Naive thymus-derived CD8-positive, alpha-beta T cell (primary cell): ENCODE results near the gene CTXN1. TPM values are rescaled to one million over a fixed set of nuclear protein-coding genes. Genes with fewer than 3 reads are reported as not detected.
A peak's percentile ranks its signal among the peaks of the same experiment; 100 is the strongest.

Experiments used
- ATAC-seq, 2 donors: fragments of 150-1000 bp; cut with Tn5 transposase in 1 of 2; sonication (Bioruptor Pico), chemical (Tn5 transposase) in 1 of 2; 1 replicate in 1 of 2; 2 replicates in 1 of 2; pipeline ENCODE4 v1.10.0; 2021; ENCODE audit warnings: mild to moderate bottlenecking in 2 of 2, moderate library complexity in 2 of 2
- POLR2A ChIA-PET: fragments of 350-600 bp; sonication (Branson Sonifier 250); formaldehyde crosslinking; loops from one replicate; lab custom pipeline; 2021; ENCODE audit warnings: antibody characterized with exemption; lab: Charles Lee
- DNase-seq, 10 donors: peaks; one replicate each; pipeline versions ENCODE4 v3.0.0 to v3.0.0-alpha.2; 2020 to 2022
- H3K27ac Mint-ChIP-seq, 10 donors: one replicate each; pipeline ENCODE4 v1.8.0; 2020 to 2022; ENCODE audit warnings: mild to moderate bottlenecking in 10 of 10, mixed read lengths in 10 of 10, moderate library complexity in 4 of 10, inconsistent platforms in 1 of 10
- H3K27me3 Mint-ChIP-seq, 5 donors: one replicate each; pipeline ENCODE4 v1.8.0; 2021 to 2022; ENCODE audit warnings: mixed read lengths in 5 of 5
- H3K36me3 Mint-ChIP-seq, 3 donors: one replicate each; pipeline ENCODE4 v1.8.0; 2020 to 2022; ENCODE audit warnings: mixed read lengths in 3 of 3, mild to moderate bottlenecking in 2 of 3, inconsistent platforms in 1 of 3
- H3K4me1 Mint-ChIP-seq, 4 donors: one replicate each; pipeline ENCODE4 v1.8.0; 2021 to 2022; ENCODE audit warnings: mixed read lengths in 4 of 4
- H3K4me3 Mint-ChIP-seq, 10 donors: one replicate each; pipeline ENCODE4 v1.8.0; 2020 to 2022; ENCODE audit warnings: mild to moderate bottlenecking in 10 of 10, mixed read lengths in 10 of 10, moderate library complexity in 6 of 10, inconsistent platforms in 1 of 10
- H3K9me3 Mint-ChIP-seq, 9 donors: one replicate each; pipeline ENCODE4 v1.8.0; 2020 to 2022; ENCODE audit warnings: mixed read lengths in 9 of 9, mild to moderate bottlenecking in 3 of 9, inconsistent platforms in 1 of 9, moderate library complexity in 1 of 9
- polyA plus RNA-seq, 3 donors: library from polyadenylated mRNA; unstranded; fragments of 300-500 nt; fragmentation: Illumina TruSeq; gene quantifications; one replicate each; pipeline ENCODE4 v1.2.3, GENCODE V29; 2021
- total RNA-seq, 8 experiments: library from RNA in 2 of 8; stranded (reverse) in 2 of 8; gene quantifications; one replicate each; pipeline ENCODE4 v1.2.3 and lab custom pipeline; 2021 to 2026

Gene CTXN1
- total and polyA plus RNA-seq, 5 experiments from 2014 or later = not detected

DNA sequence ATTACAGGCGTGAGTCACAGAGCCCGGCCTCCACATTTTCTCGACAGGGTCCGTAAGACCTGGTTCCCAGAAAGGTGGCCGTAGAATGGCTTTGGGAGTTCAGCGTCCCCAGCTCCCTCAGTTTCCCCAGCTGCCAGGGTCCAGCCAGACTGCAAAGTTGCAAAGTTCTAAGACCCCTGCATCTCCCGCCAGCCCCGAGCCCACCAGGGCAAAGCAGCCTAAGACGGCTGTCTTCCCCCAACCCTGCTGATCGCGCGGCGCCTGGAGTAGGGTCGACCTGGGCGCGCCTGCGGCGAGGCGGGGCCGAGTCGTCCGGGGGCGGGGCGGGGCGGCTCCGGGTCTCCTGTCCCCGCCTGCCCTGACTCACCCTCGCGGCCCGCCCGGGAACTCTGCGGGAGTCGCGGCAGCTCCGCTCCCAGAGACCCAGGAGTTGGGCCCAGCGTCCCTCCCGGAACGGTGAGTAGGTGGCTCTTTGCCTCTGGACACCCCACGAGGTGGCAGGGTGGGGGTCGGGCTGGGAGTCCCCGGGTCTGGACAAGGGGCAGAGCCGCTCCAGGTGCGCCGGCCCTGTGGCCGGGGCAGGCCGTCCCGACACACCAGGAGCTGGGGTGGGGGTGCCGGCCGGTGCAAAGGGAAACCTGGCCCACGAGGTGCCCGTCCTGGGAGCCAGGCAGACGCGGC is 37.6 kb downstream of the CTXN1 start, which contains the start of gene LRRC8E:
TSS of gene LRRC8E (plus strand) at position 366 of the 681 bp plus-strand sequence. CDS start 7,094 bp downstream, outside the sequence.
- POLR2A ChIA-PET = interaction anchor here (0.7 kb wide), 1 partner anchor 261 kb away, joined by 4 read pairs; the partner anchor contains the start of gene FBN3
- Mint-ChIP-seq H3K4me1 (peaks cover 0 to 5% (median 4%) of the 10 kb centered on the region in 4 donors), H3K4me3 (no peak within 1 kb of the TSS), H3K9me3 (no peaks in the 10 kb centered on the region), H3K27me3 (peaks cover 0 to 34% (median 8%) of the 10 kb centered on the region in 5 donors), H3K36me3 (no peaks in the 10 kb centered on the region), H3K27ac (no peak within 1 kb of the TSS)
- no peak for DNase-seq
- peak; percentile 75 to 85 for ATAC-seq

GRCh38 chr19:7887408-7888144 is 38.4 kb downstream of the CTXN1 start:
- no peak for DNase-seq
- peaks cover 0 to 33% (median 8%) of the 10 kb centered on the region in 5 donors for H3K27me3 Mint-ChIP-seq
- no peak overlapping the region for H3K27ac Mint-ChIP-seq
- H3K36me3 Mint-ChIP-seq = no peaks in the 10 kb centered on the region
- POLR2A ChIA-PET = interaction anchor here (0.7 kb wide), 1 partner anchor 262 kb away, joined by 4 read pairs; the partner anchor contains the start of gene FBN3
- no peak for ATAC-seq
- peaks cover 0 to 5% (median 4%) of the 10 kb centered on the region in 4 donors for H3K4me1 Mint-ChIP-seq
- H3K9me3 Mint-ChIP-seq = no peaks in the 10 kb centered on the region
- no peak overlapping the region for H3K4me3 Mint-ChIP-seq

DNA sequence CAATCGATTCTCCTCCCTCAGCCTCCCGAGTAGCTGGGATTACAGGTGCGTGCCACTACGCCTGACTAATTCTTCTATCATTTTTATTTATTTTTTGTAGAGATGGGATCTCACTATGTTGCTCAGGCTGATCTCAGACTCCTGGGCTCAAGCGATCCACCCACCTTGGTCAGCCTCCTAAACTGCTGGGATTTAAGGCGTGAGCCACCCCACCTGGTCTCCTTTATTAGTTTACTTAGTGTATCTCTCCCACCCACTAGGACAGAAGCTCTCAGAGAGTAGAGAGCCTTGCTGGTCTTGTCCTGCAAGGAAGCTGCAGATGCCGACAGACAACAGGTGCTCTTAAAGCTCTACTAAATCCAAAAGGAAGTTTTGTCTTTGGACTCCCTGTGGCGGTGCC is 40.1 kb downstream of the CTXN1 start:
- Mint-ChIP-seq H3K27me3 (peaks cover 0 to 24% (median 4%) of the 10 kb centered on the region in 5 donors), H3K4me1 (peaks cover 0 to 5% (median 4%) of the 10 kb centered on the region in 4 donors), H3K4me3 (no peak overlapping the region), H3K27ac (no peak overlapping the region), H3K36me3 (no peaks in the 10 kb centered on the region), H3K9me3 (no peaks in the 10 kb centered on the region)
- DNase-seq (no peak), ATAC-seq (no peak)
- POLR2A ChIA-PET = no interaction called here

DNA sequence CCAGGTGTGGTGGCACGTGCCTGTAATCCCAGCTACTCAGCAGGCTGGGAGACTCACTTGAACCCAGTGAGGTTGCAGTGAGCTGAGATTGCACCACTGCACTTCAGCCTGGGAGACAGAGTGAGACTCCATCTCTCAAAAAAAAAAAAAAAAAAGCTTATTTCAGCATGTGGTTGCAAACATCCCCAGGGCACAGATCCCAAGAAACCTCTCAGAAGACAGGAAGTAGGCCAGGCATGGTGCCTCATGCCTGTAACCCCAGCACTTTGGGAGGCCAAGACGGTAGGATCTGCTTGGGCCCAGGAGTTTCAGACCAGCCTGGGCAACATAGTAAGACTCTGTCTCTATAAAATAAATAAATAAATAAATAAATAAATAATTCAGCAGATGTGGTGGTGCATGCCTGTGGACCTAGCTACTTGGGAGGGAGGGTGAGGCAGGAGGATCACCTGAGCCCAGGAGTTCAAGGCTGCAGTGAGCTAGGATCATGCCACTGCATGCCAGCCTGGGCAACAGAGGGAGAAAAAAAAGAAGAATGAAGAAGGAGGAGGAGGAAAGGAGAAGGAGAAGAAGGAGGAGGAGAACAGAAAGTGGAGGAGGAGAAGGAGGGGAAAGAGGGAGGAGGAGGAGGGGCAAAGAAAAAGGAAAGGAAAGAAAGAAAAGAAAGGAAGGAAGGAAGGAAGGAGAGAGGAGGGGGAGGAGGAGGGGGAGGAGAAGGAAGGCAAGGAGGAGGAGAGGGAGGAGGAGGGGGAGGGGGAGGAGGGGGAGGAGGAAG is 42.0 kb downstream of the CTXN1 start:
- Mint-ChIP-seq H3K4me1 (peaks cover 0 to 5% (median 4%) of the 10 kb centered on the region in 4 donors), H3K27ac (peak overlapping the region in 1 of 10 donors; percentile 36), H3K27me3 (peaks cover 0 to 19% (median 4%) of the 10 kb centered on the region in 5 donors), H3K36me3 (no peaks in the 10 kb centered on the region), H3K4me3 (no peak overlapping the region), H3K9me3 (no peaks in the 10 kb centered on the region)
- ATAC-seq (no peak), DNase-seq (no peak)
- POLR2A ChIA-PET = no interaction called here

DNA sequence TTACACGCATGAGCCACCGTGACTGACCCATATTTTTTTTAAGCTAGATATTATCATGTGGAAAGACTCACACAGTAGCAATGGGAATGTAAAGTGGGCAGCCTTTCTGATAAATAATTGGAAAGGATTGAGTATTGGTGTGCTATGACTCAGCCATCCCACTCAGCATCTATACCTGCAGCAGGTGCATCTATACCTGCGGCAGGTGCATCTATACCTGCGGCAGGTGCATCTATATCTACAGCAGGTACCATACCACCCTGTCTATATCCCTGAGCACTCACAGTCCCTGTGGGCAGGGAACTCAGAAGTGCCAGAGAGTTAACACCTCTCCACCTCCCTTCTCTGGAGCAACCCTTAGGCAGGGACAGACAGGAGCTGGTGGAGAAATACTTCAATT is 42.8 kb downstream of the CTXN1 start:
- Mint-ChIP-seq H3K27ac (no peak overlapping the region), H3K9me3 (no peaks in the 10 kb centered on the region), H3K4me3 (no peak overlapping the region), H3K4me1 (peaks cover 0 to 5% (median 1%) of the 10 kb centered on the region in 4 donors), H3K27me3 (peaks cover 0 to 15% (median 3%) of the 10 kb centered on the region in 5 donors), H3K36me3 (no peaks in the 10 kb centered on the region)
- ATAC-seq (no peak), DNase-seq (no peak)
- POLR2A ChIA-PET = interaction anchor here (0.7 to 1.2 kb wide), 2 partner anchors 32 to 328 kb away, joined by 4 read pairs; no protein-coding TSS in a partner anchor

- Mint-ChIP-seq H3K36me3 (no peaks in the 10 kb centered on the region), H3K27me3 (peaks cover 0 to 8% (median 0%) of the 10 kb centered on the region in 5 donors), H3K9me3 (no peaks in the 10 kb centered on the region), H3K27ac (no peak overlapping the region), H3K4me1 (peaks cover 0 to 5% (median under 1%) of the 10 kb centered on the region in 4 donors), H3K4me3 (no peak overlapping the region)
- POLR2A ChIA-PET = interaction anchor here (0.7 kb wide), 1 partner anchor 9 kb away, joined by 4 read pairs; no protein-coding TSS in a partner anchor
- DNase-seq (no peak), ATAC-seq (no peak)
Measured at GRCh38 chr19:7881910-7882309, 44.0 kb downstream of the CTXN1 start.

GRCh38 chr19:7879836-7880235 is 46.1 kb downstream of the CTXN1 start:
- H3K27ac Mint-ChIP-seq = no peak overlapping the region
- POLR2A ChIA-PET = no interaction called here
- DNase-seq = peak in 1 of 10 donors; percentile 20

GRCh38 chr19:7879111-7879807 is 46.7 kb downstream of the CTXN1 start:
- ATAC-seq = no peak
- Mint-ChIP-seq H3K9me3 (no peaks in the 10 kb centered on the region), H3K4me3 (no peak overlapping the region)

More at GRCh38 chr19:7879836-7880235, 46.1 kb downstream of the CTXN1 start:
- Mint-ChIP-seq H3K4me1 (peaks cover under 1 to 7% (median 5%) of the 10 kb centered on the region in 4 donors), H3K36me3 (no peaks in the 10 kb centered on the region), H3K9me3 (no peaks in the 10 kb centered on the region), H3K4me3 (no peak overlapping the region), H3K27me3 (peaks cover 0 to under 1% (median 0%) of the 10 kb centered on the region in 5 donors)
- ATAC-seq = no peak

DNA sequence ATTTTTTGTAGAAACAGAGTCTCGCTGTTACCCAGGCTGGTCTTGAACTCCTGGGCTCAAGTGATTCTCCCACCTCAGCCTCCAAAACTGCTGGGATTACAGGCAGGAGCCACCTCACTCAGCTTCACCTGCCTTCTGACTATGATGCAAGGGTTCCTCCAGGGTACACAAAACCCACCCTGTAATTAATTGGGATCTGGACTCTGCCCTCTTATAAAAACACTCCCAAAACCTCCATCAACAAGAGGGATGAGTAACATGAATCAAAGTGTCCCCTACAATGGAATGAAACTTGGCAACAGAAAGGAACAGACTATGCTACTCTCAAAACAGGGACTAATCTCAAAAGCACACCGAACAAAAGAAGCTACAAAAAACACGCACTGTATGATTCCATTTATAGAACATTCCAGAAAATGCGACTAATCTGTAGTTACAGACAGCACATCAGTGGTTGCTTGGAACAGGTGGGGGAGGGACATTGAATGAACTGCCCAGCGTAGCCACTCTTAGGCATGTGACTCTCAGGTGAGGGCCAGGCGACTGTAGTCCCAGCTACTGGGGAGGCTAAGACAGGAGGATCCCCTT is 48.6 kb downstream of the CTXN1 start:
- Mint-ChIP-seq H3K4me3 (no peak overlapping the region), H3K9me3 (no peaks in the 10 kb centered on the region), H3K36me3 (no peaks in the 10 kb centered on the region), H3K27ac (no peak overlapping the region), H3K4me1 (peaks cover 3 to 17% (median 15%) of the 10 kb centered on the region in 4 donors), H3K27me3 (peaks cover 0 to 9% (median 4%) of the 10 kb centered on the region in 5 donors)
- POLR2A ChIA-PET = no interaction called here
- DNase-seq (no peak), ATAC-seq (no peak)

More at GRCh38 chr19:7879111-7879807, 46.7 kb downstream of the CTXN1 start:
- no peaks in the 10 kb centered on the region for H3K36me3 Mint-ChIP-seq
- no peak overlapping the region for H3K27ac Mint-ChIP-seq
- DNase-seq = no peak
- POLR2A ChIA-PET = interaction anchor here (0.5 kb wide), 1 partner anchor 66 kb away, joined by 3 read pairs; no protein-coding TSS in a partner anchor
- H3K27me3 Mint-ChIP-seq = peaks cover 0 to 2% (median 0%) of the 10 kb centered on the region in 5 donors
- H3K4me1 Mint-ChIP-seq = peaks cover 2 to 11% (median 8%) of the 10 kb centered on the region in 4 donors

DNA sequence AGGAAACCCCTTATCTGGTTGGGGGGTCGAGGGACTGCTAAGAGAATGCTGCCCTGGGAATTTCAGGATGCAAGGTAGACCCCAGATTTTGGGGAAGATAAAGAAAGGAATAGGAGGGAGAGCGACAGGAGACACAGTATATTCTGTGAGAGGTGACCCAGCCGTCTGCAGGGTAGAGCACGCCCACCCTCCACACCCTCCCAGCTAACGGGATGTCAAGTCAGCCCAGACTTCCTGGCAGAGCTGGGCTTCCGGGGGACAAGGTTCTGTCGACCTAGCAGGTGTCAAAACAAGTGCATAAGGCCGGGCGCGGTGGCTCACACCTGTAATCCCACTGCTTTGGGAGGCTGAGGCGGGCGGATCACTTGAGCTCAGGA is 51.0 kb downstream of the CTXN1 start:
- Mint-ChIP-seq H3K36me3 (peaks cover 0 to 2% (median 1%) of the 10 kb centered on the region in 3 donors), H3K4me3 (peak overlapping the region; percentile 41 to 76 (median 61)), H3K27me3 (peaks cover 0 to 22% (median 12%) of the 10 kb centered on the region in 5 donors), H3K27ac (peak overlapping the region in 2 of 10 donors; percentile 49 to 53), H3K4me1 (peaks cover 18 to 41% (median 33%) of the 10 kb centered on the region in 4 donors), H3K9me3 (no peaks in the 10 kb centered on the region)
- ATAC-seq (no peak), DNase-seq (no peak)
- POLR2A ChIA-PET = interaction anchor here (1.6 kb wide), 1 partner anchor 13 kb away, joined by 6 read pairs; no protein-coding TSS in a partner anchor
